H9 (cell line): ENCODE data around the gene PTPRH. TPM values are rescaled to one million over a fixed set of nuclear protein-coding genes. Genes with fewer than 3 reads are reported as not detected.

Experiments
- DNase-seq: peaks from one replicate; pipeline ENCODE4 v3.0.0-alpha.2; 2017
- H2AFZ ChIP-seq: one replicate; pipeline ENCODE4 v1.6.1; 2013; ENCODE audit warnings: mild to moderate bottlenecking, low read length, control low read depth, moderate library complexity
- H2AK5ac ChIP-seq: 2 replicates; pipeline ENCODE4 v1.6.1; 2013; ENCODE audit warnings: low read length, control low read depth, mixed read lengths; ENCODE audit not compliant: insufficient read length
- H2BK120ac ChIP-seq: one replicate; pipeline ENCODE4 v1.6.1; 2013; ENCODE audit warnings: low read depth, mild to moderate bottlenecking, low read length, control low read depth, inconsistent platforms; ENCODE audit not compliant: poor library complexity, severe bottlenecking
- H2BK12ac ChIP-seq: 2 replicates; pipeline ENCODE4 v1.6.1; 2013; ENCODE audit warnings: low read length, control low read depth, mixed read lengths, low read depth; ENCODE audit not compliant: insufficient read length
- H2BK15ac ChIP-seq: 2 replicates; pipeline ENCODE4 v1.6.1; 2013; ENCODE audit warnings: low read depth, low read length, control low read depth
- H2BK20ac ChIP-seq: one replicate; pipeline ENCODE4 v1.6.1; 2013; ENCODE audit warnings: low read depth, mild to moderate bottlenecking, low read length, control low read depth, inconsistent platforms; ENCODE audit not compliant: poor library complexity, severe bottlenecking
- H2BK5ac ChIP-seq: 2 replicates; pipeline ENCODE4 v1.6.1; 2013; ENCODE audit warnings: low read length, control low read depth, mixed read lengths; ENCODE audit not compliant: insufficient read length
- H3K14ac ChIP-seq: 2 replicates; pipeline ENCODE4 v1.6.1; 2013; ENCODE audit warnings: low read length, control low read depth; ENCODE audit not compliant: insufficient read depth
- H3K18ac ChIP-seq: 2 replicates; pipeline ENCODE4 v1.6.1; 2013; ENCODE audit warnings: low read depth, mild to moderate bottlenecking, mixed read lengths, low read length, control low read depth; ENCODE audit not compliant: insufficient read length
- H3K23ac ChIP-seq: 2 replicates; pipeline ENCODE4 v1.6.1; 2013; ENCODE audit warnings: low read length, control low read depth, mixed read lengths, low read depth; ENCODE audit not compliant: insufficient read length
- H3K23me2 ChIP-seq: 2 replicates; pipeline ENCODE4 v1.6.1; 2013; ENCODE audit warnings: low read depth, mild to moderate bottlenecking, mixed read lengths, low read length, control low read depth; ENCODE audit not compliant: insufficient read length, poor library complexity, severe bottlenecking
- H3K27ac ChIP-seq: 2 replicates; pipeline ENCODE4 v1.5.1; 2013; ENCODE audit warnings: low read length, control low read depth, mixed read lengths, low read depth; ENCODE audit not compliant: insufficient read length
- H3K27me3 ChIP-seq: 2 replicates; pipeline ENCODE4 v1.6.1; 2013; ENCODE audit warnings: low read length, control low read depth, inconsistent platforms; ENCODE audit not compliant: insufficient read depth
- H3K4ac ChIP-seq: 2 replicates; pipeline ENCODE4 v1.6.1; 2013; ENCODE audit warnings: low read depth, mild to moderate bottlenecking, control low read depth, inconsistent platforms, low read length, moderate library complexity
- H3K4me1 ChIP-seq: 2 replicates; pipeline ENCODE4 v1.6.1; 2013; ENCODE audit warnings: low read length, control low read depth, inconsistent platforms; ENCODE audit not compliant: insufficient read depth
- H3K4me2 ChIP-seq: 2 replicates; pipeline ENCODE4 v1.6.1; 2013; ENCODE audit warnings: low read length, control low read depth, mixed read lengths; ENCODE audit not compliant: insufficient read length, insufficient read depth
- H3K56ac ChIP-seq: 2 replicates; pipeline ENCODE4 v1.6.1; 2013; ENCODE audit warnings: low read depth, mild to moderate bottlenecking, mixed read lengths, low read length, control low read depth; ENCODE audit not compliant: insufficient read length
- H3K79me1 ChIP-seq: 2 replicates; pipeline ENCODE4 v1.6.1; 2013; ENCODE audit warnings: low read depth, mild to moderate bottlenecking, moderate library complexity, low read length, control low read depth, inconsistent platforms; ENCODE audit not compliant: insufficient read depth, poor library complexity, severe bottlenecking
- H3K79me2 ChIP-seq: 2 replicates; pipeline ENCODE4 v1.6.1; 2013; ENCODE audit warnings: low read length, control low read depth, inconsistent platforms; ENCODE audit not compliant: insufficient read depth
- H3K9ac ChIP-seq: 2 replicates; pipeline ENCODE4 v1.6.1; 2013; ENCODE audit warnings: low read length, control low read depth, mixed read lengths; ENCODE audit not compliant: insufficient read length; ENCODE audit errors: extremely low read depth
- H3K9me3 ChIP-seq: one replicate; pipeline ENCODE4 v1.6.1; 2013; ENCODE audit warnings: low read depth, low read length, inconsistent platforms; ENCODE audit not compliant: control insufficient read depth
- H3T11ph ChIP-seq: one replicate; pipeline ENCODE4 v1.6.1; 2013; ENCODE audit warnings: mild to moderate bottlenecking, low read length, control low read depth, inconsistent platforms
- H4K20me1 ChIP-seq: one replicate; pipeline ENCODE4 v1.6.1; 2013; ENCODE audit not compliant: control insufficient read depth, insufficient read length, insufficient read depth
- H4K5ac ChIP-seq: 2 replicates; pipeline ENCODE4 v1.6.1; 2013; ENCODE audit warnings: low read depth, mild to moderate bottlenecking, mixed read lengths, low read length, control low read depth; ENCODE audit not compliant: insufficient read length
- H4K8ac ChIP-seq: replicated peaks from 2 replicates; pipeline ENCODE4 v1.6.1; 2013; ENCODE audit warnings: low read length, control low read depth, mixed read lengths, low read depth; ENCODE audit not compliant: insufficient read length
- H4K91ac ChIP-seq: 2 replicates; pipeline ENCODE4 v1.6.1; 2013; ENCODE audit warnings: low read depth, mild to moderate bottlenecking, moderate library complexity, mixed read lengths, low read length, control low read depth; ENCODE audit not compliant: insufficient read length
- H3K27ac Mint-ChIP-seq, 3 experiments: 2 replicates in 2 of 3; 3 replicates in 1 of 3; pipeline ENCODE4 v1.8.0; 2020 to 2021; ENCODE audit warnings: mixed read lengths in 3 of 3, mild to moderate bottlenecking in 1 of 3, moderate library complexity in 1 of 3
- H3K27me3 Mint-ChIP-seq: 2 replicates; pipeline ENCODE4 v1.8.0; 2021; ENCODE audit warnings: low read depth, mild to moderate bottlenecking, moderate library complexity, mixed read lengths
- H3K36me3 Mint-ChIP-seq, 3 experiments: 2 replicates in 2 of 3; 3 replicates in 1 of 3; pipeline ENCODE4 v1.8.0; 2020 to 2021; ENCODE audit warnings: low read depth in 3 of 3, mixed read lengths in 3 of 3; ENCODE audit not compliant: insufficient read depth in 1 of 3
- H3K4me1 Mint-ChIP-seq, 2 experiments: 2 replicates each; pipeline ENCODE4 v1.8.0; 2020; ENCODE audit warnings: mixed read lengths in 2 of 2
- H3K4me3 Mint-ChIP-seq, 2 experiments: 2 replicates in 1 of 2; 3 replicates in 1 of 2; pipeline ENCODE4 v1.8.0; 2020 to 2021; ENCODE audit warnings: mild to moderate bottlenecking in 2 of 2, mixed read lengths in 2 of 2, moderate library complexity in 1 of 2
- H3K9me3 Mint-ChIP-seq, 2 experiments: 2 replicates in 1 of 2; 3 replicates in 1 of 2; pipeline ENCODE4 v1.8.0; 2020; ENCODE audit warnings: mild to moderate bottlenecking in 2 of 2, mixed read lengths in 2 of 2, moderate library complexity in 1 of 2
- CTCF ChIP-seq: fragments of 200-600 bp; sonication (generic); conservative IDR thresholded peaks from 3 replicates; pipeline ENCODE4 v1.8.0; 2021; ENCODE audit warnings: antibody characterized with exemption, mild to moderate bottlenecking
- WGBS: extraction: QIAGEN DNeasy Blood & Tissue Kit; methylation state at CpG from one replicate; pipeline ENCODE4 v1.1.7; 2013; ENCODE audit warnings: missing lambda C conversion rate, low lambda C conversion rate, mixed read lengths; ENCODE audit not compliant: insufficient read length; ENCODE audit errors: extremely low coverage; 5-methylcytosine and 5-hydroxymethylcytosine counted together
- total RNA-seq: library from RNA; stranded (reverse); gene quantifications from 2 replicates; pipeline ENCODE4 v1.2.1, GENCODE V29; 2021

PTPRH gene
- total RNA-seq, 1 experiment from 2014 or later: 0.24 TPM

- DNase-seq: no peak
- H3K56ac ChIP-seq: no peak overlapping the region
- H3K14ac ChIP-seq: no peak overlapping the region
- H2BK120ac ChIP-seq: no peak overlapping the region
- H2BK5ac ChIP-seq: no peak overlapping the region
- H3K79me2 ChIP-seq: no peaks in the 10 kb centered on the region
- H3K4me1 ChIP-seq: no peaks in the 10 kb centered on the region
- no peaks in the 10 kb centered on the region for H3K9me3 ChIP-seq
- no peak overlapping the region for H4K8ac ChIP-seq
- no CpG with 5 or more reads among the region's 8 CpGs for WGBS
- H3K9ac ChIP-seq: no peak overlapping the region
- H2AK5ac ChIP-seq: no peak overlapping the region
- Mint-ChIP-seq H3K27ac (no peak overlapping the region), H3K4me1 (peaks cover 0 to 4% of the 10 kb centered on the region in 2 experiments; a peak in 1 of 4 replicates), H3K4me3 (no peak overlapping the region), H3K36me3 (no peaks in the 10 kb centered on the region), H3K27me3 (peaks cover 48% of the 10 kb centered on the region), H3K9me3 (no peaks in the 10 kb centered on the region; a peak in 1 of 5 replicates)
- H3K23me2 ChIP-seq: no peaks in the 10 kb centered on the region
- no peak overlapping the region for H3T11ph ChIP-seq
- no peak overlapping the region for H2BK20ac ChIP-seq
- no peak for TF ChIP-seq CTCF
- H4K5ac ChIP-seq: no peak overlapping the region
- no peaks in the 10 kb centered on the region for H3K79me1 ChIP-seq
- no peaks in the 10 kb centered on the region for H4K20me1 ChIP-seq
- H2BK12ac ChIP-seq: no peak overlapping the region
- H3K4me2 ChIP-seq: no peak overlapping the region
- no peak overlapping the region for H3K4ac ChIP-seq
- no peak overlapping the region for H4K91ac ChIP-seq
- no peak overlapping the region for H3K23ac ChIP-seq
- H2AFZ ChIP-seq: no peak overlapping the region
- H2BK15ac ChIP-seq: no peak overlapping the region
- H3K18ac ChIP-seq: no peak overlapping the region
- H3K27ac ChIP-seq: no peak overlapping the region
- H3K27me3 ChIP-seq: no peaks in the 10 kb centered on the region
Measured at GRCh38 chr19:55188625-55189024, 20.7 kb downstream of the PTPRH start.
